H1 (cell line): ENCODE data around the gene KCNMA1. TPM values are rescaled to one million over a fixed set of nuclear protein-coding genes. Genes with fewer than 3 reads are reported as not detected.

Source experiments
- CTCF ChIA-PET: fragments of 300-600 bp; sonication (Branson Sonifier 250); formaldehyde crosslinking; loops from one replicate; lab custom pipeline; 2021; ENCODE audit not compliant: partially characterized antibody; lab: Charles Lee
- POLR2A ChIA-PET: fragments of 300-600 bp; sonication (Branson Sonifier 250); formaldehyde crosslinking; loops from one replicate; lab custom pipeline; 2021; ENCODE audit warnings: inconsistent platforms; ENCODE audit not compliant: partially characterized antibody; lab: Charles Lee
- DNase-seq, 2 experiments: peaks; one replicate each; pipeline versions ENCODE4 v3.0.0 to v3.0.0-alpha.2; 2010 to 2022; ENCODE audit warnings: low spot score in 2 of 2, low read depth in 1 of 2, mixed read lengths in 1 of 2
- FAIRE-seq: peaks from 2 replicates; lab custom pipeline; 2011; peaks lifted over from hg19 to GRCh38; lab: Jason Lieb, UNC
- H2AFZ ChIP-seq: 2 replicates; pipeline ENCODE4 v1.8.1; 2012; ENCODE audit warnings: low read length, inconsistent platforms
- H2AK5ac ChIP-seq: 2 replicates; pipeline ENCODE4 v1.6.1; 2013; ENCODE audit warnings: low read depth, low read length
- H2BK120ac ChIP-seq: replicated peaks from 2 replicates; pipeline ENCODE3; 2013; ENCODE audit warnings: low read depth, low read length, inconsistent platforms
- H2BK12ac ChIP-seq: 2 replicates; pipeline ENCODE4 v1.6.1; 2013; ENCODE audit warnings: low read depth, low read length
- H2BK15ac ChIP-seq: 2 replicates; pipeline ENCODE4 v1.6.1; 2013; ENCODE audit warnings: low read length
- H2BK20ac ChIP-seq: 2 replicates; pipeline ENCODE4 v1.6.1; 2013; ENCODE audit warnings: low read length
- H2BK5ac ChIP-seq: 2 replicates; pipeline ENCODE4 v1.6.1; 2013; ENCODE audit warnings: low read depth, low read length
- H3K14ac ChIP-seq: 2 replicates; pipeline ENCODE4 v1.6.1; 2013; ENCODE audit warnings: inconsistent platforms; ENCODE audit not compliant: insufficient read length
- H3K18ac ChIP-seq: 2 replicates; pipeline ENCODE4 v1.6.1; 2013; ENCODE audit warnings: low read length; ENCODE audit errors: extremely low read depth
- H3K23ac ChIP-seq: 2 replicates; pipeline ENCODE4 v1.6.1; 2013; ENCODE audit warnings: inconsistent platforms; ENCODE audit not compliant: insufficient read length
- H3K23me2 ChIP-seq: 2 replicates; pipeline ENCODE4 v1.6.1; 2013; ENCODE audit warnings: low read depth, low read length
- H3K27ac ChIP-seq: 2 replicates; pipeline ENCODE4 v1.6.1; 2011; ENCODE audit warnings: low read depth, low read length, inconsistent platforms
- H3K27me3 ChIP-seq, 4 experiments: replicated peaks in 1 of 4; 1 replicate in 1 of 4; 2 replicates in 3 of 4; pipeline versions ENCODE4 v1.6.1 to v1.8.1; 2011 to 2013; ENCODE audit warnings: low read length in 3 of 4, mild to moderate bottlenecking in 3 of 4, inconsistent platforms in 2 of 4, mixed read lengths in 2 of 4, moderate library complexity in 1 of 4; ENCODE audit not compliant: control insufficient read depth in 3 of 4, insufficient read depth in 3 of 4; ENCODE audit errors: extremely low read depth in 1 of 4
- H3K36me3 ChIP-seq, 4 experiments: 2 replicates each; pipeline versions ENCODE4 v1.6.1 to v1.8.1; 2011 to 2013; ENCODE audit warnings: mild to moderate bottlenecking in 4 of 4, low read length in 3 of 4, moderate library complexity in 2 of 4, control low read depth in 1 of 4, inconsistent platforms in 1 of 4; ENCODE audit not compliant: insufficient read depth in 4 of 4, control insufficient read depth in 2 of 4
- H3K4ac ChIP-seq: replicated peaks from 2 replicates; pipeline ENCODE3; 2013; ENCODE audit warnings: low read length, low read depth, mixed read lengths, inconsistent platforms; ENCODE audit not compliant: insufficient read length
- H3K4me1 ChIP-seq, 4 experiments: replicated peaks in 1 of 4; 1 replicate in 1 of 4; 2 replicates in 3 of 4; pipeline versions ENCODE4 v1.6.1 to v1.8.1; 2011 to 2013; ENCODE audit warnings: low read length in 3 of 4, inconsistent platforms in 2 of 4, mixed read lengths in 1 of 4; ENCODE audit not compliant: insufficient read depth in 4 of 4, control insufficient read depth in 3 of 4
- H3K4me2 ChIP-seq, 2 experiments: 2 replicates each; pipeline versions ENCODE4 v1.6.1 to v1.8.1; 2011 to 2013; ENCODE audit warnings: low read depth in 2 of 2, low read length in 2 of 2, control low read depth in 1 of 2, inconsistent platforms in 1 of 2, mild to moderate bottlenecking in 1 of 2; ENCODE audit not compliant: insufficient read depth in 1 of 2
- H3K4me3 ChIP-seq, 4 experiments: fragments of 200-600, 300-600 bp in 1 of 4; sonication (generic), shearing (Covaris generic), sonication (Bioruptor Twin) in 1 of 4; 2 replicates each; pipeline versions ENCODE4 v1.5.1 to v1.8.1; 2011 to 2016; ENCODE audit warnings: low read length in 4 of 4, low read depth in 3 of 4, control low read depth in 2 of 4, inconsistent platforms in 2 of 4, mild to moderate bottlenecking in 2 of 4, mixed read lengths in 1 of 4, moderate library complexity in 1 of 4; ENCODE audit not compliant: insufficient read depth in 2 of 4; ENCODE audit errors: extremely low read depth in 1 of 4
- H3K56ac ChIP-seq: replicated peaks from 2 replicates; pipeline ENCODE3; 2013; ENCODE audit warnings: low read depth, mild to moderate bottlenecking, mixed read lengths, low read length, inconsistent platforms; ENCODE audit not compliant: insufficient read length
- H3K79me1 ChIP-seq: 2 replicates; pipeline ENCODE4 v1.6.1; 2013; ENCODE audit warnings: low read depth, low read length, control low read depth
- H3K79me2 ChIP-seq, 2 experiments: 2 replicates each; pipeline versions ENCODE4 v1.6.1 to v1.8.1; 2012 to 2013; ENCODE audit warnings: low read length in 2 of 2, mild to moderate bottlenecking in 2 of 2, inconsistent platforms in 1 of 2; ENCODE audit not compliant: insufficient read depth in 2 of 2, control insufficient read depth in 1 of 2
- H3K9ac ChIP-seq, 4 experiments: replicated peaks in 1 of 4; 1 replicate in 1 of 4; 2 replicates in 3 of 4; pipeline versions ENCODE4 v1.6.1 to v1.8.1; 2011 to 2013; ENCODE audit warnings: low read depth in 3 of 4, low read length in 3 of 4, control low read depth in 2 of 4, mild to moderate bottlenecking in 2 of 4, moderate library complexity in 2 of 4, inconsistent platforms in 1 of 4; ENCODE audit errors: extremely low read depth in 1 of 4
- H3K9me3 ChIP-seq, 2 experiments: 2 replicates each; pipeline versions ENCODE4 v1.6.1 to v1.8.1; 2012 to 2013; ENCODE audit warnings: mild to moderate bottlenecking in 2 of 2, moderate library complexity in 2 of 2, control low read depth in 1 of 2, inconsistent platforms in 1 of 2, low read depth in 1 of 2, low read length in 1 of 2, mixed read lengths in 1 of 2; ENCODE audit not compliant: insufficient read depth in 2 of 2
- H4K20me1 ChIP-seq, 2 experiments: replicated peaks in 1 of 2; 2 replicates each; pipeline versions ENCODE3 to v1.8.1; 2011 to 2013; ENCODE audit warnings: inconsistent platforms in 2 of 2, low read length in 2 of 2, mild to moderate bottlenecking in 1 of 2; ENCODE audit not compliant: insufficient read depth in 2 of 2, control insufficient read depth in 1 of 2
- H4K5ac ChIP-seq: 2 replicates; pipeline ENCODE4 v1.6.1; 2013; ENCODE audit warnings: low read length, low read depth, mixed read lengths, inconsistent platforms; ENCODE audit not compliant: insufficient read length
- H4K8ac ChIP-seq: 2 replicates; pipeline ENCODE4 v1.8.0; 2013; ENCODE audit warnings: mild to moderate bottlenecking, moderate library complexity, low read length, inconsistent platforms; ENCODE audit not compliant: insufficient read depth; ENCODE audit errors: extremely low read depth
- H4K91ac ChIP-seq: replicated peaks from 2 replicates; pipeline ENCODE3; 2013; ENCODE audit warnings: low read length, mixed read lengths, inconsistent platforms; ENCODE audit not compliant: insufficient read length
- BACH1 ChIP-seq: IDR thresholded peaks from 2 replicates; pipeline ENCODE4 v1.6.1; 2012; ENCODE audit warnings: low read length, improper control_type of control experiment
- BCL11A ChIP-seq, 2 experiments: IDR thresholded peaks; one replicate each; pipeline ENCODE4 v1.6.1; 2011; ENCODE audit warnings: low read depth in 2 of 2, low read length in 2 of 2, mild to moderate bottlenecking in 2 of 2
- CEBPB ChIP-seq: IDR thresholded peaks from 2 replicates; pipeline ENCODE4 v1.6.1; 2012; ENCODE audit warnings: low read depth, low read length
- CHD1 ChIP-seq: IDR thresholded peaks from 2 replicates; pipeline ENCODE4 v1.6.1; 2012; ENCODE audit warnings: low read depth, low read length, improper control_type of control experiment
- CREB1 ChIP-seq: IDR thresholded peaks from 2 replicates; pipeline ENCODE4 v1.6.1; 2012; ENCODE audit warnings: inconsistent platforms
- CTCF ChIP-seq, 3 experiments: IDR thresholded peaks; 1 replicate in 2 of 3; 2 replicates in 1 of 3; pipeline versions ENCODE4 v1.5.1 to v1.6.1; 2011; ENCODE audit warnings: low read length in 3 of 3, mild to moderate bottlenecking in 3 of 3, inconsistent platforms in 2 of 3, low read depth in 1 of 3, moderate library complexity in 1 of 3; ENCODE audit not compliant: insufficient read depth in 1 of 3; ENCODE audit errors: control extremely low read depth in 1 of 3
- GTF2F1 ChIP-seq: IDR thresholded peaks from 2 replicates; pipeline ENCODE4 v1.6.1; 2012; ENCODE audit warnings: low read depth, low read length, improper control_type of control experiment, borderline replicate concordance
- HDAC6 ChIP-seq: IDR thresholded peaks from one replicate; pipeline ENCODE4 v1.7.1; 2012; ENCODE audit warnings: low read depth, mild to moderate bottlenecking, inconsistent platforms, low read length, moderate library complexity
- POU5F1 ChIP-seq: IDR thresholded peaks from 2 replicates; pipeline ENCODE4 v1.6.1; 2011; ENCODE audit warnings: low read depth, mild to moderate bottlenecking, low read length, moderate library complexity
- RAD21 ChIP-seq, 2 experiments: IDR thresholded peaks in 1 of 2; conservative IDR thresholded peaks in 1 of 2; 2 replicates each; pipeline ENCODE4 v1.6.1; 2011; ENCODE audit warnings: low read depth in 2 of 2, low read length in 2 of 2, improper control_type of control experiment in 1 of 2, inconsistent platforms in 1 of 2, mild to moderate bottlenecking in 1 of 2, moderate library complexity in 1 of 2
- RFX5 ChIP-seq: IDR thresholded peaks from 2 replicates; pipeline ENCODE4 v1.6.1; 2011; ENCODE audit warnings: low read depth, low read length, improper control_type of control experiment, borderline replicate concordance
- TAF1 ChIP-seq: IDR thresholded peaks from 2 replicates; pipeline ENCODE4 v1.6.1; 2011; ENCODE audit warnings: mild to moderate bottlenecking, low read depth, low read length
- TAF7 ChIP-seq: optimal IDR thresholded peaks from 2 replicates; pipeline ENCODE3; 2011; ENCODE audit warnings: low read depth, mild to moderate bottlenecking, inconsistent platforms, low read length, moderate library complexity, borderline replicate concordance
- WGBS, 2 experiments: shearing (Covaris generic) in 1 of 2; methylation state at CpG; one replicate each; pipeline versions ENCODE4 v1.1.6 to v1.1.7; 2013 to 2015; ENCODE audit warnings: low lambda C conversion rate in 2 of 2, mixed read lengths in 2 of 2, inconsistent platforms in 1 of 2, low coverage in 1 of 2, missing lambda C conversion rate in 1 of 2; ENCODE audit not compliant: insufficient replicate concordance in 2 of 2, insufficient coverage in 1 of 2, insufficient read length in 1 of 2; ENCODE audit errors: extremely low coverage in 1 of 2, missing lambda C conversion rate in 1 of 2; 5-methylcytosine and 5-hydroxymethylcytosine counted together
- polyA plus RNA-seq, 7 experiments: library from polyadenylated mRNA; depleted of rRNA in 3 of 7; stranded (reverse) in 5 of 7; unstranded in 2 of 7; fragments of >200 nt in 5 of 7; fragments of 200-250 nt in 2 of 7; gene quantifications; 1 replicate in 5 of 7; 2 replicates in 1 of 7; 4 replicates in 1 of 7; pipeline versions ENCODE4 v1.2.1 to v1.2.3, GENCODE V29; 2011 to 2013; ENCODE audit warnings: missing spikeins in 2 of 7, mixed read lengths in 2 of 7
- total RNA-seq: library from RNA; stranded (reverse); fragmentation: NEBNext Ultra II Directional; extraction: Animal tissue kit (Norgen Biotek cat#: 25700); gene quantifications from 2 replicates; pipeline ENCODE4 v1.2.1, GENCODE V29; 2021

Gene KCNMA1
- total and polyA plus RNA-seq, 2 of the 8 experiments (the other 6 are each of a cell fraction or from before 2014, with no cell fraction given), result 10.2 to 11.1 TPM

GRCh38 chr10:76880931-76881330 is 756.7 kb downstream of the KCNMA1 start:
- 87% methylated on average over 4 of the region's 4 CpGs; no CpG with 5 or more reads in 1 of the 2 experiments for WGBS, 2 experiments
- no peak for DNase-seq
- no peak for FAIRE-seq
- TF ChIP-seq BACH1 (no peak), HDAC6 (no peak), RAD21 (IDR thresholded peaks at IDR 0.05 in 1 of 2, conservative IDR thresholded peaks at IDR 0.05 in 1 of 2; ENCODE audit: low read depth in 2 of 2, low read length in 2 of 2) (no peak), RFX5 (no peak), CREB1 (no peak), POU5F1 (no peak), TAF1 (no peak), TAF7 (no peak), GTF2F1 (no peak), CTCF (IDR thresholded peaks at IDR 0.05; ENCODE audit: control extremely low read depth in 1 of 3, insufficient read depth in 1 of 3, low read depth in 1 of 3, low read length in 3 of 3) (no peak), CHD1 (no peak), BCL11A (IDR thresholded peaks at IDR 0.05; ENCODE audit: low read depth in 2 of 2, low read length in 2 of 2) (no peak), CEBPB (no peak)

More at GRCh38 chr10:76880931-76881330, 756.7 kb downstream of the KCNMA1 start:
- Histone ChIP-seq H3K27me3 (no peaks in the 10 kb centered on the region), H2AK5ac (no peak overlapping the region), H2BK12ac (no peak overlapping the region), H2AFZ (no peak overlapping the region), H3K9ac (no peak overlapping the region), H3K36me3 (no peaks in the 10 kb centered on the region), H4K8ac (no peak overlapping the region), H3K79me1 (no peaks in the 10 kb centered on the region), H3K4me1 (no peaks in the 10 kb centered on the region; a peak in 1 of 7 replicates), H3K27ac (no peak overlapping the region), H4K91ac (no peak overlapping the region), H3K9me3 (no peaks in the 10 kb centered on the region), H2BK15ac (no peak overlapping the region), H3K4me3 (no peak overlapping the region), H2BK120ac (no peak overlapping the region), H2BK5ac (no peak overlapping the region), H3K23ac (no peak overlapping the region), H3K4me2 (no peak overlapping the region), H3K23me2 (no peaks in the 10 kb centered on the region), H4K5ac (no peak overlapping the region), H3K14ac (no peak overlapping the region), H3K18ac (no peak overlapping the region), H4K20me1 (no peaks in the 10 kb centered on the region), H3K56ac (no peak overlapping the region), H2BK20ac (no peak overlapping the region), H3K4ac (no peak overlapping the region), H3K79me2 (no peaks in the 10 kb centered on the region)
- ChIA-PET POLR2A (no interaction called here), CTCF (interaction anchor here (0.6 kb wide), 1 partner anchor 18 kb away, joined by 6 read pairs; no protein-coding TSS in a partner anchor)
